ENCODE measurements around the gene TOMM70.
"Not testable (repeated sequence)": the region's sequence is repeated elsewhere in the genome, so short reads cannot be mapped to it uniquely, and the experiment has no call there.

DNA sequence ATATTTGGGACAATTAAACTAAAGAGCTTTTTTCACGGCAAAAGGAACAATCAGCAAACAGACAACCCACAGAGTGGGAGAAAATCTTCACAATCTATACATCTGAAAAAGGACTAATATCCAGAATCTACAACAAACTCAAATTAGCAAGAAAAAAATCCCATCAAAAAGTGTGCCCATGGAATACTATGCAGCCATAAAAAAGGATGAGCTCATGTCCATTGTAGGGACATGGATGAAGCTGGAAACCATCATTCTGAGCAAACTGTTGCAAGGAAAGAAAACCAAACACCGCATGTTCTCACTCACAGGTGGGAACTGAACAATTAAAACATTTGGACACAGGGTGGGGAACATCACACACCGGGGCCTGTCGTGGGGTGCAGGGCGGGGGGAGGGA lies 73.5 kb downstream of the TOMM70 start:
- TF ChIP-seq, protein P1, sequence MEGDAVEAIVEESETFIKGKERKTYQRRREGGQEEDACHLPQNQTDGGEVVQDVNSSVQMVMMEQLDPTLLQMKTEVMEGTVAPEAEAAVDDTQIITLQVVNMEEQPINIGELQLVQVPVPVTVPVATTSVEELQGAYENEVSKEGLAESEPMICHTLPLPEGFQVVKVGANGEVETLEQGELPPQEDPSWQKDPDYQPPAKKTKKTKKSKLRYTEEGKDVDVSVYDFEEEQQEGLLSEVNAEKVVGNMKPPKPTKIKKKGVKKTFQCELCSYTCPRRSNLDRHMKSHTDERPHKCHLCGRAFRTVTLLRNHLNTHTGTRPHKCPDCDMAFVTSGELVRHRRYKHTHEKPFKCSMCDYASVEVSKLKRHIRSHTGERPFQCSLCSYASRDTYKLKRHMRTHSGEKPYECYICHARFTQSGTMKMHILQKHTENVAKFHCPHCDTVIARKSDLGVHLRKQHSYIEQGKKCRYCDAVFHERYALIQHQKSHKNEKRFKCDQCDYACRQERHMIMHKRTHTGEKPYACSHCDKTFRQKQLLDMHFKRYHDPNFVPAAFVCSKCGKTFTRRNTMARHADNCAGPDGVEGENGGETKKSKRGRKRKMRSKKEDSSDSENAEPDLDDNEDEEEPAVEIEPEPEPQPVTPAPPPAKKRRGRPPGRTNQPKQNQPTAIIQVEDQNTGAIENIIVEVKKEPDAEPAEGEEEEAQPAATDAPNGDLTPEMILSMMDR (IDR thresholded peaks at IDR 0.05; ENCODE audit: extremely low read depth in 1 of 2, insufficient read depth in 1 of 2, low read depth in 1 of 2, low read length in 2 of 2) = not testable (repeated sequence)
- not testable (repeated sequence) for TF ChIP-seq POLR2AphosphoS5 (IDR thresholded peaks at IDR 0.05; ENCODE audit: insufficient read depth, low read depth, low read length)

Data from endothelial cell of umbilical vein (primary cell).